ENCODE data around the gene P2RY6. TPM values are rescaled to one million over a fixed set of nuclear protein-coding genes. Genes with fewer than 3 reads are reported as not detected.

The P2RY6 gene
- total RNA-seq, 1 experiment from 2014 or later, result 0.15 TPM

GRCh38 chr11:73281796-73282660, 9.9 kb downstream of the P2RY6 start:
- Histone ChIP-seq H3K4me2 (ENCODE audit: low read length) (no peak overlapping the region), H3K9me2 (ENCODE audit: insufficient read depth) (no peaks in the 10 kb centered on the region), H4K20me1 (ENCODE audit: insufficient read depth) (no peaks in the 10 kb centered on the region), H3K9ac (ENCODE audit: low read length) (no peak overlapping the region), H3K4me3 (replicated peaks in 1 of 2; ENCODE audit: low read depth in 1 of 2, low read length in 2 of 2) (no peak overlapping the region), H3K27me3 (ENCODE audit: insufficient read depth, low read length) (0 out of 2 replicates have a peak, but pooled peaks cover 2% of the 10 kb centered on the region), H3K36me3 (ENCODE audit: control insufficient read depth in 1 of 2, insufficient read depth in 2 of 2, low read length in 2 of 2) (no peaks in the 10 kb centered on the region), H2AFZ (ENCODE audit: low read depth, low read length, poor library complexity, severe bottlenecking) (no peak overlapping the region), H3K4me1 (ENCODE audit: control insufficient read depth in 1 of 2, insufficient read depth in 2 of 2, low read length in 2 of 2) (no peaks in the 10 kb centered on the region), H3K9me3 (ENCODE audit: control insufficient read depth in 1 of 2, insufficient read depth in 1 of 2, low read depth in 1 of 2, low read length in 2 of 2) (no peaks in the 10 kb centered on the region), H3K79me2 (ENCODE audit: insufficient read depth, low read length) (no peaks in the 10 kb centered on the region), H3K27ac (ENCODE audit: low read depth, low read length) (no peak overlapping the region)
- intact Hi-C loops (cut with micrococcal nuclease), result no loop called here
- POLR2A ChIA-PET, result no interaction called here
- TF ChIP-seq EZH2 (IDR thresholded peaks at IDR 0.05) (no peak), RAD21 (IDR thresholded peaks at IDR 0.05; ENCODE audit: low read depth) (no peak), CBX3 (IDR thresholded peaks at IDR 0.05; ENCODE audit: low read depth) (no peak), FOSL1 (IDR thresholded peaks at IDR 0.05; ENCODE audit: low read depth) (no peak), CEBPB (IDR thresholded peaks at IDR 0.05; ENCODE audit: low read depth) (no peak), ATF3 (IDR thresholded peaks at IDR 0.05) (no peak), ZNF274 (IDR thresholded peaks at IDR 0.05; ENCODE audit: low read depth, low read length) (no peak), MAX (IDR thresholded peaks at IDR 0.05) (no peak), ZBTB33 (IDR thresholded peaks at IDR 0.05; ENCODE audit: extremely low read depth, insufficient replicate concordance, low read length) (no peak), EZH2phosphoT487 (IDR thresholded peaks at IDR 0.05; ENCODE audit: borderline replicate concordance) (no peak), YY1 (IDR thresholded peaks at IDR 0.05; ENCODE audit: extremely low read depth, insufficient replicate concordance, low read depth, low read length) (no peak), ELF1 (IDR thresholded peaks at IDR 0.05; ENCODE audit: borderline replicate concordance, low read depth) (no peak), ZFX (IDR thresholded peaks at IDR 0.05) (no peak), TCF7L2 (IDR thresholded peaks at IDR 0.05; ENCODE audit: borderline replicate concordance, extremely low read depth, insufficient read depth, insufficient read length) (no peak), SP1 (IDR thresholded peaks at IDR 0.05; ENCODE audit: low read depth) (no peak)
- ATAC-seq (no peak), DNase-seq (ENCODE audit: low read depth, low spot score) (no peak)
- RAD21 ChIA-PET (ENCODE audit: low non-redundant PET in 1 of 2, low total read pairs in 2 of 2, uncharacterized antibody in 2 of 2, unreplicated experiment in 2 of 2), result no interaction called here
- CTCF ChIA-PET, result no interaction called here
- no TSS peak for BruUV-seq (replicated peaks)

Data from HCT116 (cell line).